GM13977 (cell line): Measurements from ENCODE around the gene RIOK3.
A peak's percentile ranks its signal among the peaks of the same experiment; 100 is the strongest.
"Not testable (repeated sequence)": the region's sequence is repeated elsewhere in the genome, so short reads cannot be mapped to it uniquely, and the experiment has no call there.

Source experiments
- DNase-seq: peaks from one replicate; pipeline ENCODE4 v3.0.0; 2012; ENCODE audit warnings: low spot score
- CTCF ChIP-seq: IDR thresholded peaks from 2 replicates; pipeline ENCODE4 v1.5.1; 2012; ENCODE audit warnings: mild to moderate bottlenecking, control low read depth; ENCODE audit not compliant: insufficient read depth; ENCODE audit errors: extremely low read depth, missing control alignments
- in situ Hi-C: fragments of 300-500 bp; cut with MboI; formaldehyde crosslinking; loops from one replicate; pipeline ENCODE4 v1.12.0; 2022; ENCODE audit warnings: low sequenced_read_pairs, low pct_unique_long_range_greater_than_20kb, mixed read lengths, inconsistent platforms; ENCODE audit not compliant: unreplicated experiment

The RIOK3 gene

GRCh38 chr18:23502516-23503037, 49.5 kb downstream of the RIOK3 start:
- TF ChIP-seq CTCF = no peak
- in situ Hi-C loops = loop anchor here (25.0 kb wide), 1 partner anchor 310 kb away; no protein-coding TSS in a partner anchor
- DNase-seq = no peak

- in situ Hi-C loops = loop anchor here (25.0 kb wide), 1 partner anchor 309 kb away; no protein-coding TSS in a partner anchor
- peak; percentile 25 for TF ChIP-seq CTCF
- DNase-seq = peak; percentile 96
Observed at GRCh38 chr18:23503038-23503962, 50.2 kb downstream of the RIOK3 start, which contains the start of gene RMC1. Gene RMC1, plus strand, starts transcription at chr18:23503511. Its CDS starts 108 bp downstream, at chr18:23503619.

GRCh38 chr18:23503963-23504344, 50.9 kb downstream of the RIOK3 start:
- TF ChIP-seq CTCF = no peak
- in situ Hi-C loops = loop anchor here (25.0 kb wide), 1 partner anchor 308 kb away; no protein-coding TSS in a partner anchor
- no peak for DNase-seq

GRCh38 chr18:23504720-23505119, 51.6 kb downstream of the RIOK3 start:
- peak; percentile 79 for DNase-seq
- no peak for TF ChIP-seq CTCF
- in situ Hi-C loops = loop anchor here (25.0 kb wide), 1 partner anchor 308 kb away; no protein-coding TSS in a partner anchor

- TF ChIP-seq CTCF = no peak
- in situ Hi-C loops = loop anchor here (25.0 kb wide), 1 partner anchor 306 kb away; no protein-coding TSS in a partner anchor
- DNase-seq = no peak
Observed at GRCh38 chr18:23506393-23506792, 53.3 kb downstream of the RIOK3 start.

- in situ Hi-C loops = loop anchor here (25.0 kb wide), 1 partner anchor 301 kb away; no protein-coding TSS in a partner anchor
- DNase-seq = not testable (repeated sequence)
Observed at GRCh38 chr18:23510923-23511322, 57.8 kb downstream of the RIOK3 start.

- in situ Hi-C loops = loop anchor here (25.0 kb wide), 1 partner anchor 300 kb away; no protein-coding TSS in a partner anchor
Observed at GRCh38 chr18:23512216-23512615, 59.1 kb downstream of the RIOK3 start.

More at GRCh38 chr18:23512216-23512615, 59.1 kb downstream of the RIOK3 start:
- not testable (repeated sequence) for DNase-seq
